ENCODE data around the gene SYT1. TPM values are rescaled to one million over a fixed set of nuclear protein-coding genes. Genes with fewer than 3 reads are reported as not detected.

Gene SYT1
- total and polyA plus RNA-seq, 2 of the 4 experiments (the other 2 are of a cell fraction) = 2.8 to 3.0 TPM

GRCh38 chr12:79329933-79330332 is 465.4 kb downstream of the SYT1 start:
- Histone ChIP-seq H3K9ac (ENCODE audit: low read depth, low read length) (no peak overlapping the region), H2BK20ac (ENCODE audit: low read depth, low read length) (no peak overlapping the region), H3K9me3 (ENCODE audit: control insufficient read depth, insufficient read depth, low read length) (no peaks in the 10 kb centered on the region), H4K5ac (ENCODE audit: low read depth, low read length) (no peak overlapping the region), H2BK120ac (ENCODE audit: low read depth, low read length) (no peak overlapping the region), H2BK5ac (ENCODE audit: low read depth, low read length, poor library complexity, severe bottlenecking) (no peak overlapping the region), H4K20me1 (ENCODE audit: insufficient read depth, low read length) (no peaks in the 10 kb centered on the region), H3K23ac (ENCODE audit: low read depth, low read length) (no peak overlapping the region), H3K36me3 (ENCODE audit: control insufficient read depth, insufficient read depth, low read length) (no peaks in the 10 kb centered on the region), H2AK9ac (replicated peaks; ENCODE audit: low read depth, low read length, poor library complexity) (no peak overlapping the region), H3K4me3 (ENCODE audit: insufficient read depth, low read depth, low read length) (no peak overlapping the region), H3K56ac (ENCODE audit: extremely low read depth, insufficient read depth, low read length) (no peak overlapping the region), H3K18ac (ENCODE audit: low read depth, low read length) (no peak overlapping the region), H2AFZ (replicated peaks; ENCODE audit: low read length, poor library complexity) (no peak overlapping the region), H3K9me1 (ENCODE audit: insufficient read depth, low read length) (peaks cover 2% of the 10 kb centered on the region; the same call in 1 of the 2 replicates), H2BK15ac (ENCODE audit: low read depth, low read length) (no peak overlapping the region), H3K4me2 (ENCODE audit: low read depth, low read length) (no peak overlapping the region), H3K4ac (ENCODE audit: low read depth, low read length) (no peak overlapping the region), H4K91ac (ENCODE audit: insufficient read depth, low read depth, low read length) (no peak overlapping the region), H3K79me1 (ENCODE audit: low read depth in 1 of 2, low read length in 2 of 2) (no peaks in the 10 kb centered on the region), H2AK5ac (ENCODE audit: low read depth, low read length) (no peak overlapping the region), H3K27ac (ENCODE audit: insufficient read depth, low read length) (no peak overlapping the region), H3K4me1 (ENCODE audit: control insufficient read depth, insufficient read depth, low read length) (no peaks in the 10 kb centered on the region), H4K8ac (ENCODE audit: low read depth in 2 of 2, low read length in 2 of 2) (no peak overlapping the region), H3K14ac (replicated peaks; ENCODE audit: low read depth, low read length) (no peak overlapping the region), H3K27me3 (ENCODE audit: control insufficient read depth, insufficient read depth, low read length) (no peaks in the 10 kb centered on the region)
- WGBS, 2 experiments (ENCODE audit: extremely low coverage in 2 of 2, insufficient read length in 1 of 2) = no CpG with 5 or more reads among the region's 2 CpGs
- ATAC-seq (ENCODE audit: low read depth) (peak; percentile 69), DNase-seq (peak; percentile 53)
- POLR2A ChIA-PET (ENCODE audit: unreplicated experiment) = no interaction called here
- TF ChIP-seq CTCF (conservative IDR thresholded peaks at IDR 0.05; ENCODE audit: low read depth, low read length) = no peak
- no peak for TF ChIP-seq MAZ (IDR thresholded peaks at IDR 0.05; ENCODE audit: borderline replicate concordance, low read depth, low read length)
- TF ChIP-seq MXI1 (IDR thresholded peaks at IDR 0.05; ENCODE audit: borderline replicate concordance, low read depth, low read length) = no peak
- no peak for TF ChIP-seq RFX5 (IDR thresholded peaks at IDR 0.05; ENCODE audit: low read depth, low read length)
- TF ChIP-seq FOS (IDR thresholded peaks at IDR 0.05; ENCODE audit: low read depth, low read length) = no peak
- no peak for TF ChIP-seq ELK1 (IDR thresholded peaks at IDR 0.05; ENCODE audit: borderline replicate concordance, low read depth, low read length)
- TF ChIP-seq BHLHE40 (IDR thresholded peaks at IDR 0.05; ENCODE audit: low read depth, low read length) = no peak
- no peak for TF ChIP-seq RCOR1 (IDR thresholded peaks at IDR 0.05; ENCODE audit: insufficient replicate concordance, low read length)
- TF ChIP-seq NFE2L2 (IDR thresholded peaks at IDR 0.05; ENCODE audit: low read depth, low read length) = no peak
- no peak for TF ChIP-seq RAD21 (IDR thresholded peaks at IDR 0.05; ENCODE audit: low read length)
- no peak for TF ChIP-seq USF2 (IDR thresholded peaks at IDR 0.05; ENCODE audit: low read depth, low read length)
- no peak for TF ChIP-seq MAFK (IDR thresholded peaks at IDR 0.05; ENCODE audit: low read depth, low read length)
- no peak for TF ChIP-seq SMC3 (IDR thresholded peaks at IDR 0.05; ENCODE audit: low read depth, low read length)
- TF ChIP-seq POLR2A (IDR thresholded peaks at IDR 0.05; ENCODE audit: low read depth, low read length) = no peak
- no peak for TF ChIP-seq CEBPB (IDR thresholded peaks at IDR 0.05; ENCODE audit: low read depth, low read length)
- in situ Hi-C loops (cut with MboI; ENCODE audit: low sequenced_read_pairs) = no loop called here
- CTCF ChIA-PET = interaction anchor here (1.1 to 1.7 kb wide), 2 partner anchors 15 to 1728 kb away, joined by 3 to 4 read pairs; no protein-coding TSS in a partner anchor
- dilution Hi-C loops (cut with HindIII; ENCODE audit: low sequenced_read_pairs, unreplicated experiment) = no loop called here
- BruUV-seq (replicated peaks) = no TSS peak
- intact Hi-C loops (cut with micrococcal nuclease) = no loop called here
